Measurements from ENCODE around the gene PFDN6. TPM values are rescaled to one million over a fixed set of nuclear protein-coding genes. Genes with fewer than 3 reads are reported as not detected.
A peak's percentile ranks its signal among the peaks of the same experiment; 100 is the strongest.

PFDN6 gene
- polyA plus RNA-seq, 1 of the 3 experiments (the other 2 are of a cell fraction): 182 TPM

DNA sequence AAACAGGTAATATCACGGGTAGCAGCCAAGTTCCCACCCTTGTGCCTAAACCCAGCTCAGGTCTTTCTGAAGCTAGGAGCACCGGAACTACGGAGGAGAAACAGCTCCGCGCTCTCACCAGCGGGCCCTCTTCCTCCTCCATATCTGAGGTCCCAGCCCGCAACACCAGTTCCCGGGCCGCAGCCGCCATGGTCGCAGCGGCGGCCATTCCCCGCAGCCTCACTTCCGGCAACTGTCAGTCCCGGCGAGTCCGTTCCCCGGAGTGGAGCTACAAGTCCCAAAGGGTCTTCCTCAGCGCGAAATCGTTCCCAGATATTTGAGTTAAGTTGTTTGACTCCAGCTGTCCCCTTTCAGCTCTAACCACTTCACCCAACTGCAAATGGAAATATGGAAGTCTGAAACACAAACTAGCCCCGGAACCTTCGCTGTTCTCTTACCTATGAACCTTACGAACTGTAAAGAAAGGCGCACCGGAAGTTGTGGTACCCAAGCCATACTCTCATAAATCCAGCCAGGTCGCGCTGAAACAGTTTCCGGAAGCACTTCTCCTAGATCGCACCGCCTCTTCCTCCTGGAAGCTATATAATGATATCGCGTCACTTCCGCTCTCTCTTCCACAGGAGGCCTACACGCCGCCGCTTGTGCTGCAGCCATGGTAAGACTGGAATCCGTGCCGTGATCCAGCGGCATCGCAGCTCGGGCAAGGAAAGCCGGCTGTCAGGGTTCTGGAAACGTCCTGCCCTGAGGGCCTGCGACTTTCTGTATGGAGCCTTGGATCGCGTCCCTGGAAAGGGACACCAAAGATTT, 17.7 kb upstream of the PFDN6 start, which contains the start of the genes RPS18 and VPS52 (continued):
- TF ChIP-seq RFX5 (IDR thresholded peaks at IDR 0.05; ENCODE audit: low read length) (no peak), RAD21 (IDR thresholded peaks at IDR 0.05; ENCODE audit: low read length) (no peak), JUND (IDR thresholded peaks at IDR 0.05) (no peak), CHD2 (IDR thresholded peaks at IDR 0.05; ENCODE audit: low read length, partially characterized antibody) (peak; percentile 66), PBX3 (IDR thresholded peaks at IDR 0.05) (peak; percentile 83), NRF1 (IDR thresholded peaks at IDR 0.05; ENCODE audit: low read depth, low read length) (no peak), GABPA (IDR thresholded peaks at IDR 0.05; ENCODE audit: low read depth) (peak; percentile 99), YY1 (IDR thresholded peaks at IDR 0.05; ENCODE audit: low read depth) (peak; percentile 97), TAF1 (IDR thresholded peaks at IDR 0.05; ENCODE audit: borderline replicate concordance, low read depth, low read length) (peak; percentile 97), MXI1 (IDR thresholded peaks at IDR 0.05; ENCODE audit: low read depth, low read length) (peak; percentile 93), RXRA (IDR thresholded peaks at IDR 0.05; ENCODE audit: borderline replicate concordance, low read depth) (no peak), POLR2AphosphoS5 (IDR thresholded peaks at IDR 0.05; ENCODE audit: low read depth, low read length) (peak; percentile 99), NFIC (IDR thresholded peaks at IDR 0.05; ENCODE audit: borderline replicate concordance) (0 out of 2 replicates have a peak, but pooled peaks have one; percentile 45), CTCF (IDR thresholded peaks at IDR 0.05) (no peak), USF1 (IDR thresholded peaks at IDR 0.05; ENCODE audit: borderline replicate concordance, low read depth) (0 out of 2 replicates have a peak, but pooled peaks have one; percentile 38)
- TF ChIP-seq, protein P1, sequence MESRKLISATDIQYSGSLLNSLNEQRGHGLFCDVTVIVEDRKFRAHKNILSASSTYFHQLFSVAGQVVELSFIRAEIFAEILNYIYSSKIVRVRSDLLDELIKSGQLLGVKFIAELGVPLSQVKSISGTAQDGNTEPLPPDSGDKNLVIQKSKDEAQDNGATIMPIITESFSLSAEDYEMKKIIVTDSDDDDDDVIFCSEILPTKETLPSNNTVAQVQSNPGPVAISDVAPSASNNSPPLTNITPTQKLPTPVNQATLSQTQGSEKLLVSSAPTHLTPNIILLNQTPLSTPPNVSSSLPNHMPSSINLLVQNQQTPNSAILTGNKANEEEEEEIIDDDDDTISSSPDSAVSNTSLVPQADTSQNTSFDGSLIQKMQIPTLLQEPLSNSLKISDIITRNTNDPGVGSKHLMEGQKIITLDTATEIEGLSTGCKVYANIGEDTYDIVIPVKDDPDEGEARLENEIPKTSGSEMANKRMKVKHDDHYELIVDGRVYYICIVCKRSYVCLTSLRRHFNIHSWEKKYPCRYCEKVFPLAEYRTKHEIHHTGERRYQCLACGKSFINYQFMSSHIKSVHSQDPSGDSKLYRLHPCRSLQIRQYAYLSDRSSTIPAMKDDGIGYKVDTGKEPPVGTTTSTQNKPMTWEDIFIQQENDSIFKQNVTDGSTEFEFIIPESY (IDR thresholded peaks at IDR 0.05; ENCODE audit: borderline replicate concordance, low read depth): peak; percentile 15; the same call in 1 of the 2 replicates

Measured in SK-N-SH (cell line).